A549 (cell line): ENCODE results near the gene TMEM266.

Experiments used
- CEBPB ChIP-seq, 2 experiments: fragments of >200 bp in 1 of 2; sonication (Bioruptor Twin) in 1 of 2; formaldehyde crosslinking in 1 of 2; IDR thresholded peaks; 2 replicates each; pipeline ENCODE4 v1.6.1; 2012 to 2016
- HOXA7 ChIP-seq: fragments of 250-450 bp; sonication (Bioruptor Pico); IDR thresholded peaks from 2 replicates; pipeline ENCODE4 v1.5.0; 2020; ENCODE audit warnings: mild to moderate bottlenecking, moderate library complexity
- KDM5A ChIP-seq: fragments of 200-600 bp; sonication (generic); IDR thresholded peaks from 2 replicates; pipeline ENCODE4 v1.6.1; 2016; ENCODE audit warnings: antibody characterized with exemption, mild to moderate bottlenecking
- MAFK ChIP-seq: fragments of 450-650 bp; IDR thresholded peaks from 2 replicates; pipeline ENCODE4 v1.6.1; 2014; ENCODE audit not compliant: partially characterized antibody
- NR3C1 ChIP-seq: fragments of >200 bp; sonication (Bioruptor Twin); formaldehyde crosslinking; IDR thresholded peaks from 3 replicates; pipeline ENCODE4 v1.6.1; 2017
- POLR2A ChIP-seq: IDR thresholded peaks from 2 replicates; pipeline ENCODE4 v1.6.1; 2012; ENCODE audit warnings: mild to moderate bottlenecking, low read length
- POLR2AphosphoS2 ChIP-seq: conservative IDR thresholded peaks from 2 replicates; pipeline ENCODE4 v1.6.1; 2012; ENCODE audit warnings: low read length, improper control_type of control experiment, inconsistent platforms
- RAD21 ChIP-seq, 2 experiments: fragments of >200 bp in 1 of 2; sonication (Bioruptor Twin) in 1 of 2; formaldehyde crosslinking in 1 of 2; IDR thresholded peaks in 1 of 2; conservative IDR thresholded peaks in 1 of 2; 2 replicates in 1 of 2; 3 replicates in 1 of 2; pipeline ENCODE4 v1.6.1; 2012 to 2018; ENCODE audit warnings: inconsistent platforms in 1 of 2
- RFX5 ChIP-seq: fragments of 450-650 bp; IDR thresholded peaks from 2 replicates; pipeline ENCODE4 v1.7.1; 2014; ENCODE audit warnings: antibody characterized with exemption, mild to moderate bottlenecking, moderate library complexity
- SMC3 ChIP-seq: fragments of >200 bp; sonication (Bioruptor Twin); formaldehyde crosslinking; IDR thresholded peaks from 3 replicates; pipeline ENCODE4 v1.6.1; 2018; ENCODE audit warnings: inconsistent platforms
- TF ChIP-seq, protein P1 (sequence below): fragments of 250-450 bp; sonication (Bioruptor Pico); IDR thresholded peaks from 2 replicates; pipeline ENCODE4 v1.5.0; 2021; ENCODE audit warnings: mild to moderate bottlenecking, moderate library complexity, borderline replicate concordance
- TF ChIP-seq, protein P2 (sequence below): fragments of 150-350 bp; IDR thresholded peaks from 2 replicates; pipeline ENCODE4 v1.6.1; 2014; ENCODE audit warnings: low read depth, mild to moderate bottlenecking, low read length
- TF ChIP-seq, protein P3 (sequence below): fragments of >200 bp; sonication (Bioruptor Twin); formaldehyde crosslinking; IDR thresholded peaks from 3 replicates; pipeline ENCODE4 v1.5.1; 2016
- TF ChIP-seq, protein P4 (sequence below): IDR thresholded peaks from 2 replicates; pipeline ENCODE4 v1.6.1; 2012

DNA sequence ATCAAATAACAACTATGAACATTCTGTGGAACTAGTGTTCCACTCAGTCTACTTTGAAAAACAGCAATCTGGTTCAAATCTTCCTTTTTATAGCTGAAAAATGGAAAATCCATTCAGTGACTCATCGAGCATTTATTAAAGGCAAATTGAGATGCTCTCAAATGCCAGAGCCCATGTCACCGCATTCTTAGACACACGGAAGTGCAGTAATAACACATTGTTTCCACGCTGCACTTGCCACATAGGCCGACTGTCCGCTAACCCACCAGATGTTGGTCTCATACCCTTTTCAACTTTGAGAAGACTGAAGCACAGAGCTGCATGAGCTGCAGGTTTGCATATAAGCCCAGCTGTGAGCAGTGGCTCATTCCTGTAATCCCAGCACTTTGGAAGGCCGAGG lies 95.9 kb downstream of the TMEM266 start:
- TF ChIP-seq CEBPB (IDR thresholded peaks at IDR 0.05) (no peak), POLR2A (no peak), MAFK (no peak), SMC3 (no peak), RFX5 (no peak), POLR2AphosphoS2 (no peak), KDM5A (no peak), NR3C1 (no peak), RAD21 (conservative IDR thresholded peaks at IDR 0.05 in 1 of 2, IDR thresholded peaks at IDR 0.05 in 1 of 2) (no peak), HOXA7 (CRISPR knock-in tag) (no peak)
- TF ChIP-seq, protein P1, sequence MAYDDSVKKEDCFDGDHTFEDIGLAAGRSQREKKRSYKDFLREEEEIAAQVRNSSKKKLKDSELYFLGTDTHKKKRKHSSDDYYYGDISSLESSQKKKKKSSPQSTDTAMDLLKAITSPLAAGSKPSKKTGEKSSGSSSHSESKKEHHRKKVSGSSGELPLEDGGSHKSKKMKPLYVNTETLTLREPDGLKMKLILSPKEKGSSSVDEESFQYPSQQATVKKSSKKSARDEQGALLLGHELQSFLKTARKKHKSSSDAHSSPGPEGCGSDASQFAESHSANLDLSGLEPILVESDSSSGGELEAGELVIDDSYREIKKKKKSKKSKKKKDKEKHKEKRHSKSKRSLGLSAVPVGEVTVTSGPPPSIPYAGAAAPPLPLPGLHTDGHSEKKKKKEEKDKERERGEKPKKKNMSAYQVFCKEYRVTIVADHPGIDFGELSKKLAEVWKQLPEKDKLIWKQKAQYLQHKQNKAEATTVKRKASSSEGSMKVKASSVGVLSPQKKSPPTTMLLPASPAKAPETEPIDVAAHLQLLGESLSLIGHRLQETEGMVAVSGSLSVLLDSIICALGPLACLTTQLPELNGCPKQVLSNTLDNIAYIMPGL (CRISPR knock-in tag), result no peak
- TF ChIP-seq, protein P2, sequence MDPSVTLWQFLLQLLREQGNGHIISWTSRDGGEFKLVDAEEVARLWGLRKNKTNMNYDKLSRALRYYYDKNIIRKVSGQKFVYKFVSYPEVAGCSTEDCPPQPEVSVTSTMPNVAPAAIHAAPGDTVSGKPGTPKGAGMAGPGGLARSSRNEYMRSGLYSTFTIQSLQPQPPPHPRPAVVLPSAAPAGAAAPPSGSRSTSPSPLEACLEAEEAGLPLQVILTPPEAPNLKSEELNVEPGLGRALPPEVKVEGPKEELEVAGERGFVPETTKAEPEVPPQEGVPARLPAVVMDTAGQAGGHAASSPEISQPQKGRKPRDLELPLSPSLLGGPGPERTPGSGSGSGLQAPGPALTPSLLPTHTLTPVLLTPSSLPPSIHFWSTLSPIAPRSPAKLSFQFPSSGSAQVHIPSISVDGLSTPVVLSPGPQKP, result no peak
- TF ChIP-seq, protein P3, sequence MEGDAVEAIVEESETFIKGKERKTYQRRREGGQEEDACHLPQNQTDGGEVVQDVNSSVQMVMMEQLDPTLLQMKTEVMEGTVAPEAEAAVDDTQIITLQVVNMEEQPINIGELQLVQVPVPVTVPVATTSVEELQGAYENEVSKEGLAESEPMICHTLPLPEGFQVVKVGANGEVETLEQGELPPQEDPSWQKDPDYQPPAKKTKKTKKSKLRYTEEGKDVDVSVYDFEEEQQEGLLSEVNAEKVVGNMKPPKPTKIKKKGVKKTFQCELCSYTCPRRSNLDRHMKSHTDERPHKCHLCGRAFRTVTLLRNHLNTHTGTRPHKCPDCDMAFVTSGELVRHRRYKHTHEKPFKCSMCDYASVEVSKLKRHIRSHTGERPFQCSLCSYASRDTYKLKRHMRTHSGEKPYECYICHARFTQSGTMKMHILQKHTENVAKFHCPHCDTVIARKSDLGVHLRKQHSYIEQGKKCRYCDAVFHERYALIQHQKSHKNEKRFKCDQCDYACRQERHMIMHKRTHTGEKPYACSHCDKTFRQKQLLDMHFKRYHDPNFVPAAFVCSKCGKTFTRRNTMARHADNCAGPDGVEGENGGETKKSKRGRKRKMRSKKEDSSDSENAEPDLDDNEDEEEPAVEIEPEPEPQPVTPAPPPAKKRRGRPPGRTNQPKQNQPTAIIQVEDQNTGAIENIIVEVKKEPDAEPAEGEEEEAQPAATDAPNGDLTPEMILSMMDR, result no peak
- TF ChIP-seq, protein P4, sequence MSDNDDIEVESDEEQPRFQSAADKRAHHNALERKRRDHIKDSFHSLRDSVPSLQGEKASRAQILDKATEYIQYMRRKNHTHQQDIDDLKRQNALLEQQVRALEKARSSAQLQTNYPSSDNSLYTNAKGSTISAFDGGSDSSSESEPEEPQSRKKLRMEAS, result no peak
